GM19463 (cell line): ENCODE results near the gene ITGA7.

Experiments used
- ATAC-seq: cut with Tn5 transposase; IDR thresholded peaks from one replicate; pipeline ENCODE4 v1.9.1; 2021; ENCODE audit warnings: mild to moderate bottlenecking, moderate library complexity; ENCODE audit not compliant: unreplicated experiment

ITGA7 gene

GRCh38 chr12:55718624-55719275 is 11.0 kb upstream of the ITGA7 start:
- ATAC-seq, result no peak

DNA sequence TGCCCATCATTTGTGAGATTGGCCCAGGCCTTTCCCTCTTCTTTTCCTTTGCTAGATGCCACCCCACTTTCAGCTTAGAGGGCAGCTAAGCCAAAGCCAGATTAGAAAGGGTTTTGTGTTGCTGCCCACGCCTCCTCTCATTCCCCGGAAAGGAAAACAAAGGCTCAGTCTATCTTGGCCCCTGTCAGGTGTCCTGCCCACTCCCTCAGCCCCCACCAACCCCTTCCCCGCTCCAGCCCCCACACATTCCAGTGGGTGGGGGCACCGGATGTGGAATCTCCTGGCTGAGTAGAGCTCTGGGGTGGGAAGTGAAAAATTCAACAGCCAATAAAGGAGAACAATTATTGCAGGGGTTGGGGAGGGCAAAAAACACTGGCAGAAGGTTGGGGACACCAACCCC is 10.3 kb upstream of the ITGA7 start:
- no peak for ATAC-seq

DNA sequence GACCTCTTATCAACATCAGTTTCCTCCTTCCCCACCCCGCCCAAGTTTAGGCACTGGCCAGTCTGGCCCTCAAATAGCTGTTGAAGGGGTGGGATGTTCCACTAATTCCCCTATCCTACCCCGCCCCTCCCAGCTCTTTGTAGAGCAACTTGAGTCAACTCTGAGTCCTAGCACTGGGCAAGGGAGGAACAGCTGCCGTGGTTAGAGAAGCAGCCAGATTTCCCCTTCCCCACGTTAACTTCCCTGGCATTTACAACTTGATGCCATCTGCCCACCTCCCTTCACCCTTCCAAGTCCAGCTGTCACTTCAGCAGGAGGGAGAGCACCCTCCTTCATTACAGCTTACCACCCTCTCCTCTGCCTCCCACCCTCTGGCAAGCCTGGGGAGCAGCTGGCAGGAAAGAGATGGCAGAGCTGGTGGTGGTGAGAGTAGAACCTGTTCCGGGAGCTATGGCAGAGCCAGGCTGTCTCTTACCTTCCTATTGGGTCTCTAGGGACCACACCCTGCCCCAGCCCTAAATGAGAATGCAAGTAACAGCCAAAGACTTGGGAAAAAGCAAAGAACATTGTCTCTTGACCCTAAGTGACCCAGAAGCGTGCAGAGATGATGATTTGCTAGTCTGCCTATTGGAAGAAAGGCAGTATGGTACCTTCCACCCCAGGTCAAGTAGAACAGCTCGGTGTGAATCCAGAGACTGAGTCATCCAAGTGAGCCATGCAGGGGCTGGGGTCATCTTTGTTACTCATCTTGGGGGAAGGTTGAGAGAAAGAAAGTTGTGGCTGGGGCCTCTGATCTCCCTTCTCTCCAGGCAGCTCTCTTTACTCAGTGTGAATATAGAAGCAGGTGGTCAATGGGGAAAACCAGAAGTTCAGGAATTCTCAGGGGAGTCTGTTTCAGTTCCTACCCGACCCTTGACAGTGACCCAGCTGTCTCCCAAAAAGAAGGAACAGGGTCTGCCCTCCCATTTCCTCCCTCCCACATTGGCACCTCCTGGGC is 9.6 kb upstream of the ITGA7 start:
- no peak for ATAC-seq

GRCh38 chr12:55716582-55716957 is 8.9 kb upstream of the ITGA7 start:
- ATAC-seq, result no peak

GRCh38 chr12:55715833-55716581 is 8.3 kb upstream of the ITGA7 start, which contains the start of gene BLOC1S1:
TSS of gene BLOC1S1 (plus strand) at chr12:55716046. CDS start at chr12:55716052, 6 bp downstream.
- ATAC-seq, result peak; percentile 94

DNA sequence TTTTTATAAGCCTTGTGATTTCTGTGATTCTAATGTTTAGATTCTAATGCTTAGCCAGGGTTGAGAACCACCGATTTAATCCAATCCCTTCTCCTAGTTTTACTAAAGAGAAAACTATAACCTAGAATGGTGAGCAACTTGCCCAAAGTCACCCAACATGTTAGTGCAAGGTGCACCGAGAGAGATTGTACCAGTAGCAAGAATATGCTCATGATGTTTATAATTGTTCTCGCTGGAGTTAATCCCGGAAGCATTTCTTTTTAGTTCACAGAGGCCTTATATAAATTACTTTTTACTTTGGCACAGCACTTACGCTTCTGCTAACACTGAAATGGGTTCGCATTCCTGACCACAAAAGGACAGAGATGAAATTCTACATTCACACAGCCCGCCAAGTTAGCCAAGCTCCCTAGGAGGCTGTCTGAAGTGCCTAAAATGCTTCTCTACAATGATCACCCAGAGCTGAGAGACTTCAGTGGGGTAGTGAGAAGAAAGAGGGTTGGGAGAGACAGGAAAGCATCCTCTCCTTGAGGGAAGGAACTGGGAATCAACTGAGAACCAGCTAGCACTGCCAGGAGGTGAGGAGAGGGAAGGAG is 7.6 kb upstream of the ITGA7 start:
- ATAC-seq, result no peak

- no peak for ATAC-seq
These were observed 6.0 kb upstream of the ITGA7 start for GRCh38 chr12:55713721-55714120.

DNA sequence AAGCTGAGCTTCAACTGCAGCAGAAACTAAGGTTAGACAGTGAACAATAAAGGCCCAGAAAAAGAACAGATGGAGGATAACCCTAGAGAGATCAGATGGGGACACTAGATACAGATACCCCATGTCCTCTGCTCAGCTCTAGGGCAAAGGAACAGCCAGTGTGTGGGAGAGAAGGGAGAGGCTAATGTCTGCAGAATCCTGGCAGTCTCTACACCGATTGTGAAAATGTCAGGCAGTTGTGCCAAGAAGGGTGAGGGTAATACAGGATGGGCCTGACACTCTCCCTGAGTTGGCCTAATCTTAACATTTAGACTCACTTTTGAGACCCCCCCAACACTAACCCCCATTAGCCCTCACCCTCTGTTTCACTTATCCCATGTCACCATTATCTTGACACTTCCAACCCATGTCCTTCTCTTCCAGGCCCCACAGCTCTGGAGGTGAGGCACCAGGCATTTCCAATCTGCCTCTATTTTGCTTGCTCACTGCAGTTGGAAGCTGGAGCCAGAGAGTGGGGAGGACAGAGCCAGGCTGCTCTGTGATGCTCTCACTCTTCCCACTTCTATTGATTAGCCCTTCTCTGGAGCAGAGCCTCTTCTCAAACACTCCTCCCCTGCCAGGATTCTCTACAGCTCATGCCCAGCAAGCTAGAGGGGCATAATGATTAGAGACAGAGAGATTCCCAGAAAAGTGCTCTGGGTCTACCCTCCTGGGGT is 5.2 kb upstream of the ITGA7 start:
- ATAC-seq, result no peak

DNA sequence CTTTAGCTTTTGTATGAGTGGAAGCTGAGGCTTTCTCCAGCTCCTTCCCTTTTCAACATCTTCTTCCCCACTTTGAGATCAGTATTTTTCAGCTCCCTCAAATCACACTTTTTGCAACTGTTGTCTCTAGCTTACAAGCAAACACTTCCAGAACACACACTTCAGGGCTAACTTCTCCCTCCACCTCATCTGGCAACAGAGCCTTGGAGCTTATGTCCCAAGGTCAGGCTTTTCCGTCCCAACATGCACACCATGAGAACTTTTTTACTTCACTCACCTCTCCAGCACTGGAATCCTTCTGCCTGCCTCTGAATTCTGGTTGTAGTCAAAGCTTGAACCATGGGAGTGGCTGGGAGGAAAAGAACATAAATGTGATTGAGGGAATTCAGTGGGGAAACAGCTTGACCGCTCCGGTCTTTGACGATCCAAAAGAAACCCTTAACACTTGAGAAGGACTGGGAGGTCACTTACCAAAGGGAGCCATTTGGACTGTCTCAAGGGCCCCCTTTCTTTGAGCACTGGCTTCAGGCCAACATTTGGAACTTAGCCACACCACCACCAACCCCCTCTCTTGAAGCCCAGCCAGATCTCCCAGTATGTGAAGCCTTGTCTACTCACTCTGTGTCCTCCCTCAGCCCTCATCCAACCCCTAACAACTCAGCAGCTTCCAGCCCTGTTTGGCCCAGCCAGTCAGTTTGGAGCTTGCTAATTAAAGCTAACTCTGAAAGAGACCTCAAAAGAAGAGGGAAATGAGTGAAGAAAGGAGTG is 4.3 kb upstream of the ITGA7 start:
- ATAC-seq, result no peak

DNA sequence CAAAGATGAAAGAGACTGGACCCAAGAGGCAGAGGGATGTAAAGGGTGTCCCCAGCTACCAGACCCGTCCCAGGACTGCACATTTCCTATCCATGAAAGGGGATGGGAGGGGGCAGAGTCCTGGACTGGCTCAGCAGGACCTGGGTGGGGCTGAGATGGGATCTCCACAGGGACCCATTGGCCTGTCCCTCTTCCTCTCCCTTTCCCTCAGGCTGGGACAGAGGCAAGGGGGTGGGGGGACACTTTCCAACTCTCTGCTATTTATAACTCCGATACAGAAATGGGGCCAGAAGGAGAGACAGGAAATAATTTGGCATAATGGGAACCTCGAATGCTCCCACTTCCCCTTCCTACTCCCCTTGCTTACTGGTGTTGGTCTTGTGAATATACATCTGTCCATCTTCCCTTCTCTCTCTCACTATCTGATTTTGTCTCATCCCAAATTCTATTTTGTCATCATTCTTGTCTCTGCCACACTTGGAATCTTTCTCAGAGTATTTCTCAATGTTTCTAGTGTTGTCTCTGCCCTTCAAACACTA is 1.1 kb upstream of the ITGA7 start:
- no peak for ATAC-seq

GRCh38 chr12:55707219-55707671 is 459 bp downstream of the ITGA7 start:
- no peak for ATAC-seq

DNA sequence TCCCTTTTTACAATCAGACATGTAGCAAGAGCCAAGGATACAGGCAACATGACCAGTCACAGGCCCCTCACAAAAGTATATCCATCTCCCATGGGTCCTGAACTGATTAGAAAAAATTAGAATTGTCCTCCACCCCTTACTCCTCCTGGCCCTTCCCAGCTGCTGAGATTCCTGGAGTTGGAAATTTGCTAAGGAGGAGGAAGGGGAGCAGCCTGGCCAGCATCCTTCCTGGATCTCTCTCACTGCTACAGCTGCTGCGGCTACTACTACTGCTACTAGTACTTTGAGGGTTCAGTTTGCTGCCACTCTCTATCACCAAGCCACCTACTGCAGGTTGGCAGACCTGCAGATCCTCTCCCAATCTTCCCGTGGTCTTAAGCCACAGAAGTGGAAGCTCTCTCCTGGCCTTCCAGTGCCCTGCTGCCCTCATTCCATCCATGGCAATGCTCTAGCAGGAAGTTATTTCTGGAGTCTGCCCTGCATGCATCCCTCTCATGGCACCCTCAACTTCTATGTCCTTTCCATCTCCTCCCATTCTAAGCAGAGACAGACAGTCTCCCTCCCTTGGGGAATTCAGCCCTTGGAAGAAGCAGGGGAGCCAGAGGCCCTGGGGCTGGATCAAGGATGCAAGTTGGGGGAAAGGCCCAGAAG is 1.0 kb downstream of the ITGA7 start:
- ATAC-seq, result no peak

DNA sequence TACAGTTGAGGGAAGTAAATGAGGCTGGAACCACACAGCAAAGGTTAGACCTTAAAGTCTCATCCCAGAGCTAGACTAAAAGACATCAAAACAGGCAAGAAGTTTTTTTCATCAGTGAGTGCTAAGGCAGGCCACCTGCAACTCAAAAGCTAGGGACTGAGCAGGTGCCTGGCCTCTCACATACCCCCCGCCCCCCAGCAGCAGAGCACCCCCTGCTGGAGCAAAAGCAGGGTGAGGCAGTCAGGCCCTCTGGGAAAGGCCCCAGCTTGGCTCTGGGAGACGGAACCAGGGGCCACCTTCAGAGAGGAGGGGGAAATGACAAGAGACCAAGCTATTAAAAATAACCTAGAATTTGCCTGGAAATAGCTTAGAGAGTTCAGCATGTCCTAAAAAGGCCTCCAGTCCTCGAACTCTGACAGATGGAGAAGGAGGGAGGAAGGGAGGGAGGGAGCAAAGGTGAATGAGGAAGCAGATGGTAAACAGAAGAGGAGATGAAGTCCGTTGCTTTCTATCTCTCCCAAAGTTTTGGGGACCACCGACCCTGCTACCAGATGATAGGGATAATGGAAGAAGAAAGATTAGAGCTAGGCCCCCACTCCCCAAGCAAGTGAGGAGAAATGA is 1.8 kb downstream of the ITGA7 start:
- no peak for ATAC-seq

- ATAC-seq, result no peak
These were observed 2.6 kb downstream of the ITGA7 start for GRCh38 chr12:55704824-55705718.

GRCh38 chr12:55703901-55704761 is 3.6 kb downstream of the ITGA7 start:
- ATAC-seq, result no peak

DNA sequence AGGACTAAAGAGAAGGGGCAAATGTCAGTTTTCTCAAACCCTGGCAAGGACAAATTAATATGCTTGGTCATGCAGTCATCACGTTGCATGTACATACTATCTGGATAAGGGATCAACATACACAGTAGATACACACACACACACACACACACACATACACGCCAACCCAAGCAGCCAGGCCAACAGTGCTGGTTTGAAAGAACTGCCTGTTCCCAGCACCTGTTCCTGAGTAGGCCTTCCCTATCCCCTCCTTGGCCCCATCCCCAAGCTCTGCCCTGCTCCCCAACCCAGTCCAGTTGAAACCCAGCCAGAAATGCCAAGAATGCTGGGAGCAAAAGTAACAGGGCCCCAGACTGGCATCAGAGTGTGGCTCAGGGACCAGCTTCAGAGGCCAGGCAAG is 4.4 kb downstream of the ITGA7 start:
- ATAC-seq, result no peak
